ENCODE data around the gene CTNNB1. TPM values are rescaled to one million over a fixed set of nuclear protein-coding genes. Genes with fewer than 3 reads are reported as not detected.

Gene CTNNB1
- total and polyA plus RNA-seq, 2 of the 8 experiments (the other 6 are each of a cell fraction or from before 2014, with no cell fraction given), result 356 to 579 TPM

DNA sequence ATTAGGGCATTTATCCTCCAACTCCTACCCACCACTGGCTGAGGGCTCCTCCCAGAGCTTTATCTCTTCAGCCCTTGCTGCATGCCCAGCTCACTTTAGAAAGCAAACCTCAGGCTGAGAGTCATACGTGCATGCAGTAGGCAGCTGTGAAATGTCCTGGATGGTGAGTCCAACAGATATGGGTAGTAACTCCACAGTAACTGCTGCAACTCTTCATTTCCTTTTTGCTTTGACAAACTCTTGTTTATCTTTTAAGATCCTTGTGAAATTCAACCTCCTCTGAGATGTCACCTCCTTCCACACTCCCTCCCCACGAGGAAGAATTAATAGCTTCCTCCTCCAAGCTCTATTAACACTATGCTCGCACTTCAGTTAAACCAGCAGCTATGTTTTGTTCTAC is 35.9 kb upstream of the CTNNB1 start:
- H3K14ac ChIP-seq (ENCODE audit: insufficient read length), result no peak overlapping the region
- no peak overlapping the region for H3K27ac ChIP-seq (ENCODE audit: low read depth, low read length)
- H3K79me1 ChIP-seq (ENCODE audit: low read depth, low read length), result no peaks in the 10 kb centered on the region
- H4K91ac ChIP-seq (replicated peaks; ENCODE audit: insufficient read length, low read length), result no peak overlapping the region
- H2BK20ac ChIP-seq (ENCODE audit: low read length), result no peak overlapping the region
- H2BK12ac ChIP-seq (ENCODE audit: low read depth, low read length), result no peak overlapping the region
- no peak overlapping the region for H3K18ac ChIP-seq (ENCODE audit: extremely low read depth, low read length)
- 88% methylated on average over 3 of the region's 3 CpGs; no CpG with 5 or more reads in 1 of the 2 experiments for WGBS, 2 experiments (ENCODE audit: extremely low coverage in 1 of 2, insufficient coverage in 1 of 2, insufficient read length in 1 of 2, insufficient replicate concordance in 2 of 2, low coverage in 1 of 2, low lambda C conversion rate in 2 of 2, missing lambda C conversion rate in 1 of 2)
- H3K23me2 ChIP-seq (ENCODE audit: low read depth, low read length), result no peaks in the 10 kb centered on the region
- no peak overlapping the region for H3K4ac ChIP-seq (replicated peaks; ENCODE audit: insufficient read length, low read depth, low read length)
- no peak overlapping the region for H2BK5ac ChIP-seq (ENCODE audit: low read depth, low read length)
- H3K4me1 ChIP-seq (replicated peaks in 1 of 4; ENCODE audit: control insufficient read depth in 3 of 4, insufficient read depth in 4 of 4, low read length in 3 of 4), result peaks cover 0 to 4% (median 3%) of the 10 kb centered on the region in 4 experiments; a peak in 3 of 7 replicates
- no peak overlapping the region for H3K9ac ChIP-seq (replicated peaks in 1 of 4; ENCODE audit: extremely low read depth in 1 of 4, low read depth in 3 of 4, low read length in 3 of 4)
- H2BK15ac ChIP-seq (ENCODE audit: low read length), result no peak overlapping the region
- FAIRE-seq (no peak), DNase-seq (ENCODE audit: low read depth in 1 of 2, low spot score in 2 of 2) (no peak)
- no peak overlapping the region for H4K8ac ChIP-seq (ENCODE audit: extremely low read depth, insufficient read depth, low read length)
- no peak overlapping the region for H2AFZ ChIP-seq (ENCODE audit: low read length)
- H4K5ac ChIP-seq (ENCODE audit: insufficient read length, low read depth, low read length), result no peak overlapping the region
- H3K23ac ChIP-seq (ENCODE audit: insufficient read length), result no peak overlapping the region
- no peak overlapping the region for H2AK5ac ChIP-seq (ENCODE audit: low read depth, low read length)
- H3K56ac ChIP-seq (replicated peaks; ENCODE audit: insufficient read length, low read depth, low read length), result no peak overlapping the region
- ChIA-PET POLR2A (ENCODE audit: partially characterized antibody) (interaction anchor here (3.0 kb wide), 1 partner anchor 35 kb away, joined by 11 read pairs; the partner anchor contains the start of gene CTNNB1), CTCF (ENCODE audit: partially characterized antibody) (interaction anchor here (0.9 kb wide), 1 partner anchor 9 kb away, joined by 3 read pairs; no protein-coding TSS in a partner anchor)
- no peak overlapping the region for H3K4me2 ChIP-seq (ENCODE audit: insufficient read depth in 1 of 2, low read depth in 2 of 2, low read length in 2 of 2)
- no peaks in the 10 kb centered on the region for H3K36me3 ChIP-seq (ENCODE audit: control insufficient read depth in 2 of 4, insufficient read depth in 4 of 4, low read length in 3 of 4)
- H4K20me1 ChIP-seq (replicated peaks in 1 of 2; ENCODE audit: control insufficient read depth in 1 of 2, insufficient read depth in 2 of 2, low read length in 2 of 2), result no peaks in the 10 kb centered on the region
- H3K27me3 ChIP-seq (replicated peaks in 1 of 4; ENCODE audit: control insufficient read depth in 3 of 4, extremely low read depth in 1 of 4, insufficient read depth in 3 of 4, low read length in 3 of 4), result no peaks in the 10 kb centered on the region
- H3K4me3 ChIP-seq (ENCODE audit: extremely low read depth in 1 of 4, insufficient read depth in 2 of 4, low read depth in 3 of 4, low read length in 4 of 4), result no peak overlapping the region
- H3K79me2 ChIP-seq (ENCODE audit: control insufficient read depth in 1 of 2, insufficient read depth in 2 of 2, low read length in 2 of 2), result no peaks in the 10 kb centered on the region
- no peaks in the 10 kb centered on the region for H3K9me3 ChIP-seq (ENCODE audit: insufficient read depth in 2 of 2, low read depth in 1 of 2, low read length in 1 of 2)
- no peak overlapping the region for H2BK120ac ChIP-seq (replicated peaks; ENCODE audit: low read depth, low read length)
- TF ChIP-seq NANOG (IDR thresholded peaks at IDR 0.05; ENCODE audit: insufficient read depth, low read depth, low read length, poor library complexity, severe bottlenecking) (no peak), KDM1A (IDR thresholded peaks at IDR 0.05; ENCODE audit: borderline replicate concordance, low read length) (no peak), TCF12 (IDR thresholded peaks at IDR 0.05; ENCODE audit: low read depth, low read length) (no peak), SRF (IDR thresholded peaks at IDR 0.05; ENCODE audit: low read depth, low read length) (no peak), RAD21 (IDR thresholded peaks at IDR 0.05 in 1 of 2, conservative IDR thresholded peaks at IDR 0.05 in 1 of 2; ENCODE audit: low read depth in 2 of 2, low read length in 2 of 2) (no peak), TAF7 (optimal IDR thresholded peaks at IDR 0.05; ENCODE audit: borderline replicate concordance, low read depth, low read length) (no peak), GTF2F1 (IDR thresholded peaks at IDR 0.05; ENCODE audit: borderline replicate concordance, low read depth, low read length) (no peak), CBX8 (IDR thresholded peaks at IDR 0.05; ENCODE audit: borderline replicate concordance, low read depth, low read length) (no peak), TBP (IDR thresholded peaks at IDR 0.05; ENCODE audit: low read depth, low read length) (no peak), SAP30 (IDR thresholded peaks at IDR 0.05; ENCODE audit: insufficient read depth, insufficient replicate concordance, low read length) (no peak), EGR1 (IDR thresholded peaks at IDR 0.05; ENCODE audit: borderline replicate concordance, low read depth, low read length) (no peak), HDAC2 (IDR thresholded peaks at IDR 0.05; ENCODE audit: borderline replicate concordance in 1 of 2, low read depth in 2 of 2, low read length in 2 of 2) (no peak), POU5F1 (IDR thresholded peaks at IDR 0.05; ENCODE audit: low read depth, low read length) (no peak)

Measured in H1 (cell line).